Immature natural killer cell (primary cell): ENCODE results near the gene PTPRG. TPM values are rescaled to one million over a fixed set of nuclear protein-coding genes. Genes with fewer than 3 reads are reported as not detected.

Experiments used
- DNase-seq, 3 donors: peaks; one replicate each; pipeline ENCODE4 v3.0.0; 2022; ENCODE audit warnings: mixed read lengths in 1 of 3
- H3K27ac Mint-ChIP-seq, 6 donors: one replicate each; pipeline ENCODE4 v1.8.0; 2020; ENCODE audit warnings: mixed read lengths in 6 of 6, mild to moderate bottlenecking in 5 of 6, inconsistent platforms in 4 of 6, moderate library complexity in 3 of 6
- H3K27me3 Mint-ChIP-seq, 3 donors: one replicate each; pipeline ENCODE4 v1.8.0; 2020 to 2021; ENCODE audit warnings: low read depth in 3 of 3, mild to moderate bottlenecking in 3 of 3, mixed read lengths in 3 of 3, moderate library complexity in 3 of 3, inconsistent platforms in 1 of 3
- H3K36me3 Mint-ChIP-seq, 3 donors: one replicate each; pipeline ENCODE4 v1.8.0; 2020; ENCODE audit warnings: mixed read lengths in 3 of 3, inconsistent platforms in 2 of 3, mild to moderate bottlenecking in 2 of 3
- H3K4me1 Mint-ChIP-seq, 2 donors: one replicate each; pipeline ENCODE4 v1.8.0; 2020; ENCODE audit warnings: inconsistent platforms in 2 of 2, mild to moderate bottlenecking in 2 of 2, mixed read lengths in 2 of 2, moderate library complexity in 1 of 2
- H3K4me3 Mint-ChIP-seq, 5 donors: one replicate each; pipeline ENCODE4 v1.8.0; 2020; ENCODE audit warnings: mild to moderate bottlenecking in 5 of 5, mixed read lengths in 5 of 5, inconsistent platforms in 3 of 5, moderate library complexity in 3 of 5
- H3K9me3 Mint-ChIP-seq, 6 donors: one replicate each; pipeline ENCODE4 v1.8.0; 2020; ENCODE audit warnings: mild to moderate bottlenecking in 6 of 6, mixed read lengths in 6 of 6, inconsistent platforms in 4 of 6, moderate library complexity in 3 of 6
- polyA plus RNA-seq, 3 donors: library from polyadenylated mRNA; unstranded; fragments of 300-500 nt; fragmentation: Illumina TruSeq; gene quantifications; one replicate each; pipeline ENCODE4 v1.2.3, GENCODE V29; 2021

Gene PTPRG
- polyA plus RNA-seq, 3 donors from 2014 or later = 0.13 TPM; not detected in 2

DNA sequence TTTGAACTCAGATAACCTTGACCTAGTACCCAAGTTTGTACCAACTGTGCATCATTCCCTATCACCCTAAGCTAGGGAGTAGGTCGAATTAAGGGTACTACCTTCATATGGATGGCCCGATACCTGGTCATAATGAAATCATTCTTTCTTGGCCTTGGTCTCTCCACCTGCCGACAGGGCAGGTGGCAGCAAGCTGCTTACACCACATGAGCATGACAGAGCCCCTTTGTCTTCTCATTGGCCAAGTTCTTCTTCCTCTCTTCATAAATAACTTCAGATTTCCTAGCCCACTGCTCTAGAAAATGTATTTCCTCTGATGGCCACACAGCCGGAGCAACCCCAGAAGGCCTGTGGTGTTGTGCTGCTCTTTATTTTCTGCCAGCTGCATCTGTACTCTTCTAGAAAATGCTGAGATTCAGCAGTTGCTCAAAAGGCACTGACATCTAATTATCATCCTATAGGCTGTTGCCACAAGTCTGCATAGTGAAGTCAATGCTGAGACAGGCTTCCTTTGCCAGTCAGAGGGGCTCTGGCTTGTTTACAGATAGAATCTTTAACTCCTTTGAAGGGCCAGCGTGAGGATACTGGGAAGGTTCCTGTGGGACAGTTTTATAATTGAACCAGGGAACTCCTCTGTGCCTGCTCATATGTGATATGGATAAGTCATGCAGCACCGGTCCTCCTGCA lies 304.2 kb downstream of the PTPRG start:
- H3K4me3 Mint-ChIP-seq = no peak overlapping the region
- no peaks in the 10 kb centered on the region for H3K4me1 Mint-ChIP-seq

DNA sequence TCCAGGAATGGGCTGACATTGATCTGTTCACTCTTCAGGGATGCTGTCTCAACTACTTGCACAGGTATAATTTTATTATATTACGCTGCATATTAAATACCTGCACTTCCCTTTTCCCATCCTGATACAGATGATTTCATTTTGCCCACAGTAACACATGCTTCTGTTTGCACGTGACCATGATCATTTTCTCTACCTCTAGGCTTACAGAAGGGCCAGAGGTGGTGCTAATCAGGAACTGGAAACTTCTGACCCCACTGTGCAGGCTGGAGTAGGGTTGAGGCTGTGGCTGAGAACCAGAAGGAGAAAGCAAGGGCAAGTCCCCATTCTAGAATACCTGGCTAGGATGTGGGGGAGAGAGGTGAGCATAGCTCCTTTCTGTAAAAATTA lies 304.8 kb downstream of the PTPRG start:
- Mint-ChIP-seq H3K4me1 (no peaks in the 10 kb centered on the region), H3K9me3 (peaks cover 0 to 3% (median 0%) of the 10 kb centered on the region in 6 donors), H3K27ac (no peak overlapping the region), H3K36me3 (no peaks in the 10 kb centered on the region), H3K27me3 (peaks cover 0 to 2% (median 0%) of the 10 kb centered on the region in 3 donors), H3K4me3 (no peak overlapping the region)
- DNase-seq = no peak

More for the DNA sequence above, 304.2 kb downstream of the PTPRG start:
- Mint-ChIP-seq H3K9me3 (peaks cover 0 to 3% (median 0%) of the 10 kb centered on the region in 6 donors), H3K36me3 (no peaks in the 10 kb centered on the region), H3K27ac (no peak overlapping the region), H3K27me3 (peaks cover 0 to 2% (median 0%) of the 10 kb centered on the region in 3 donors)
- no peak for DNase-seq

DNA sequence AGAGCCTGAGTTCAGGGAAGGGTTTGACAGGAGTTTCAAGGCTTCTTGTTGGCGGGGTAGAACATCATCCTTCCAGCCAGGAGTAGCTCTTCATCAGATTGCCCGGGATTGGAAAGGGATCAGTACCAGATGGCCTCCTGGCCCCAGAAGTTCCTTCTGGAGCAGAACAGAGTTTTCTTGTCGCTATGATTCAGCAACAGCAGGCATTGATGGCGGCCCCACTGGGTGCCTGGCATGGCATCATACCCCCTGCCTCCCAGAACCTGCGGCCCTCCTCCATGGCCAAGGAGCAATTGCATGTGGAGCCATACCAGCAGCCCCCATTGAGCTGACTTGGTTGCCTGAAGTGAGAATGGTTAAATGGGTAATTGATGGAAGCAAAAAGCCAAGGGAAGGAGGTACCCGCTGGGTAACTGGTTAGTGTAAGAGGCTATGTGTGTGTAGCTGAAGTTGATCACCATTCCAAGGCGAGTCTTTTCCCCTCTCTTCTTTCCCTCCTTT lies 305.6 kb downstream of the PTPRG start:
- H3K36me3 Mint-ChIP-seq = no peaks in the 10 kb centered on the region
- no peak overlapping the region for H3K4me3 Mint-ChIP-seq
- no peaks in the 10 kb centered on the region for H3K4me1 Mint-ChIP-seq
- peaks cover 0 to 2% (median 0%) of the 10 kb centered on the region in 3 donors for H3K27me3 Mint-ChIP-seq
- DNase-seq = no peak
- no peak overlapping the region for H3K27ac Mint-ChIP-seq
- H3K9me3 Mint-ChIP-seq = peaks cover 0 to 3% (median under 1%) of the 10 kb centered on the region in 6 donors

DNA sequence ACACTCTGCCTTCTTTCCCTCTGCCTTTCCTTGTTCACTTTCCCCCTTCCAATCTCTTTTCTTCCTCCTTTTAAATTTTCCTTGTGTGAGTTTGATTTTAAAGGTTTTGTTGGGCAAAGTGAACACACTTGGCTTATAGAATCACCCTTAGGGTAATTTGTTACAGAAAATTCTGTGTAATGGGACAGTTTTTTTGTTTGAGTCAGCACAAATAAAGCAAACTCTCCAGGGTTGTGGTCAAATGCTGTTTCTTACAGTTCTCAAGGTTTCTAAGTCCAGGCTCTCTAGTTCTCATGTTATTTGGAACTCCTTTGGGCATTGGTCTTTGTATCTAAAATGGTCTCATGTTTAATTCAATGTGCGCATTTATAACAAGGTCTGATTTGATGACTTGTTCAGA lies 307.1 kb downstream of the PTPRG start:
- Mint-ChIP-seq H3K9me3 (peaks cover 0 to 5% (median 2%) of the 10 kb centered on the region in 6 donors), H3K4me3 (no peak overlapping the region), H3K27ac (no peak overlapping the region), H3K4me1 (no peaks in the 10 kb centered on the region), H3K36me3 (no peaks in the 10 kb centered on the region), H3K27me3 (peaks cover 0 to 2% (median 0%) of the 10 kb centered on the region in 3 donors)
- no peak for DNase-seq

DNA sequence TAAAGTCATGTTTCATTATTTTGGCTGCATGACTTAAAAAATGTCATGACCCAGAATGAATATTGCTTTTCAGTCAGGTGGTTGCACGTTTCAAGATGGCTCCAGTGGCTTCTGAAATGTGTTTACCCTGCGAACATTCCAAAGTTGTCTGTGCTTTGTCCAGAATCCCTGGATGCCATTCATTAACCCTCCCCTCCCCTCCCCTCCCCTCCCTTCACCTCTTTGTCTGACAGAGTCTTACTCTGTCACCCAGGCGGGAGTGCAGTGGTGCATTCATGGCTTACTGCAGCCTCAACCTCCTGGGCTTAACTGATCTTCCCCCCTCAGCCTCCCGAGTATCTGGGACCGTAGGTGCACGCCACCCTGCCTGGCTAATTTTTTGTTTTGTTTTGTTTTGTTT lies 308.0 kb downstream of the PTPRG start:
- peaks cover 0 to 5% (median 2%) of the 10 kb centered on the region in 6 donors for H3K9me3 Mint-ChIP-seq
- H3K4me3 Mint-ChIP-seq = no peak overlapping the region
- no peaks in the 10 kb centered on the region for H3K36me3 Mint-ChIP-seq

DNA sequence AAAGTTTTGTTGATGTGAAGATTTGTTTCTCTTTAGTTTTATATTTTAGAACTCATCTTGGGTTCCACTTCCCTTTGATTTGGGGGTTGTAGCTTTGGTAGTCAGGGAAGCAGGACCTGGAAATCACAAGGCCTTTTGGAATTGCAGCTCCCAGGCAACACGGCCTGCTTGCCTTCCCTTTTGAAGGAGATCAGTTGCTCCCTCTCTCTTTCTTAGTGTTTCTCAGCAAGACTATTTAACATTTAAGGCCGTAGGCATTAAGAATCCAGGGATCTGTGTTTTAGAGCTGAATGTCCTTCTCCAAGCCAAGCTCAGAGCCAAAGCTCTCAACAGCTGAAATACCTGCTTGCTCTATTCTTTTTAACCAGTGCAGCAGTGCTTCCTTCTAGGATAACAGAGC lies 310.3 kb downstream of the PTPRG start:
- Mint-ChIP-seq H3K27ac (no peak overlapping the region), H3K36me3 (no peaks in the 10 kb centered on the region), H3K27me3 (peaks cover 0 to 2% (median 2%) of the 10 kb centered on the region in 3 donors), H3K4me3 (no peak overlapping the region), H3K9me3 (peaks cover 0 to 5% (median 2%) of the 10 kb centered on the region in 6 donors), H3K4me1 (no peaks in the 10 kb centered on the region)
- DNase-seq = no peak

More for the DNA sequence above, 308.0 kb downstream of the PTPRG start:
- Mint-ChIP-seq H3K27ac (no peak overlapping the region), H3K27me3 (peaks cover 0 to 2% (median 0%) of the 10 kb centered on the region in 3 donors), H3K4me1 (no peaks in the 10 kb centered on the region)
- no peak for DNase-seq

DNA sequence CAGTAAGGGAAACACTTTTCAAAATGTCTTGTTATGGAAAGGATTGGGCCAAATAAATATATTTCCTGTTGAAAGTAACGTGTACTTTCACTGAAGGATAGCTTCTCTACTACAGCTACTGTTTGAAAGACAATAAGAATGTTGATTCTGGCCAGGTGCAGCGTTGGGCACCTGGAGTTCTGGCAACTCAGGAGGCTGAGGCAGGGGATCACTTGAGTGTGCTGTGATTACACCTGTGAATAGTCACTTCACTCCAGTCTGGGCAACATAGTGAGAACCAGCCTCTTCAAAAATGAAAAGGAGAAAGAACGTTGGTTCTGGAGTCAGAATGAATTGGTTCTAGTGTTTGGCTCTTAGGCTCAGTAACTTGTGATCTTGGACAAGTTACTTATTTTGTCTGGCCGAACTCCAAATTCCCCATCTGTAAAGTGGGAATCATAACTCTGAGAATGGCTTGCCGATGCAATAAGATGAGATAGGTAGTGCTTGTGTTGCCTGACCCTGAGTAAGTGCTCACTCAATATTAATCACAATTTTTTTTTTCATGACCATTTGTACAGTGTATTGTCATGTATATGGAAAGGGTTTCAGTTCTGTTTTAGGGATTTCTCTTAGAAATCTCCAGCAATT lies 310.8 kb downstream of the PTPRG start:
- peaks cover 0 to 2% (median 2%) of the 10 kb centered on the region in 3 donors for H3K27me3 Mint-ChIP-seq
- H3K4me3 Mint-ChIP-seq = no peak overlapping the region
- no peak overlapping the region for H3K27ac Mint-ChIP-seq
- peaks cover 0 to 5% (median 2%) of the 10 kb centered on the region in 6 donors for H3K9me3 Mint-ChIP-seq
- no peak for DNase-seq
- peaks cover 0 to 3% of the 10 kb centered on the region in 2 donors for H3K4me1 Mint-ChIP-seq
- H3K36me3 Mint-ChIP-seq = no peaks in the 10 kb centered on the region

DNA sequence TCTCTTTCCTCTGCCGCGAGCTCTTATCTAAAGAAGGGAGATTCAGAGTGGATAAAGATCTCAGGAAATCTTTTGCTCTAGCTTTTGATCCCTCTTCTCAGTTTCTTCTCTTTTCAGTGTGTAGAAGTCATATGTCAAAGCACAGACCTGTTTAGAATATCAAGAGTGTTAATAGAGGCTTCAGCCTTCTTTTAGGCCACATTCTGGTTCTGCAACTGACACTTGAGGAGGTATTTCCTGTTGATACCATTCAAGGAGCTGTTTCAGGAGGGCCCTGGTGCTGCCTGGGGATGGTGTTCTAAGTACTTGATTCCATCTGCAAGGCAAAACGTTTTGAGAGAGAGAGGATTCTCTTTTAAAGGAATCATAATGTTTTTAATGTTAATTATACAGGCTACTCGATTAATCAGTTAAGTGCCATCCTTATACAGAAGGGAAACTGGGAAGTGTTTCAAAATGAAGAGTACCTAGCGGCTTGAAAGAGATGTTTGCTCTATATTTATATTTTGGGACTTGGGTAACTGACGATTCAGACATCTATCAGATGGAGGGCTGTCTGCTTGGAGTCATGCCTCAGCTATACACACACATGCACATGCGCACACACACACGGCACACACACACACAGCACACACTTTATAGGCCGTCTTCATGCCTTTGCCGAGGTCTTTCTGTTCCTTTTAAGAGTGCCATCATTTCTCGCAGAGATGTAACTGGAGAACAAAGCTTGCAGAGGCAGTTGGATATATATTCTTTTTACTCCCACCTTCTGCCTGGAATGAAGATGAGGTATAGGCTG lies 313.9 kb downstream of the PTPRG start:
- no peak overlapping the region for H3K27ac Mint-ChIP-seq
- H3K4me3 Mint-ChIP-seq = no peak overlapping the region
- peaks cover 0 to 5% (median 0%) of the 10 kb centered on the region in 6 donors for H3K9me3 Mint-ChIP-seq
- no peak for DNase-seq
- H3K27me3 Mint-ChIP-seq = peaks cover 0 to 4% (median 0%) of the 10 kb centered on the region in 3 donors
- H3K36me3 Mint-ChIP-seq = no peaks in the 10 kb centered on the region
- peaks cover 0 to 8% of the 10 kb centered on the region in 2 donors for H3K4me1 Mint-ChIP-seq

DNA sequence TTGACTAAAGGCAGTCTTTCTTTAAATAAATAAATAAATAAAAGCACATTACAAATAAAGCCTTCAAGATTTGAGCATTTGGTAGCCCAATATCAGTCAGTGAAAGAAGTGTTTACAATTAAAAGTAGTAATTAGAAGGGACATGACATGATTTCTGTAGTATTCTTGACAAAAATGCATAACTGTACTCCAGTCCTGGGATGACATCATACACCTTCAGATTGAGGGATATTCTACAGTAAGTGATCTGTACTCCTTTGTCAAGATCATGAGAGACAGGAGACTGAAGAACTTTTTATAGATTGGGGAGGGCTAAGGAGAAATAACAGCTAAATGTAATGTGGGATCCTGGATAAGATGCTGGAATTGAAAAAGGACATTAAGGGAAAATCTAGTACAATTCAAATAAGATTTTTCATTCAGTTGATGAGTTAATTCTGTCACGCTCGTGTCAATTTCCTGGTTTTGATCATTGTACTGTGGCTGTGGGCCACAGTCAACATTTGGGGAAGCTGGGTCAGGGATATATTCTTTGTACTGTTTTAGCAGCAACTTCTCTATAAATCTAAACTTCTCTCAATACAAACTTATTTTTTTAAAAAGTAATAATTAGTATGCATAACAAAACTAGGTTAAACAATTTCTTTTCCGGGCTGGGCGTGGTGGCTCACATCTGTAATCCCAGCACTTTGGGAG lies 314.8 kb downstream of the PTPRG start:
- DNase-seq = no peak
- Mint-ChIP-seq H3K4me3 (no peak overlapping the region), H3K4me1 (peaks cover 0 to 8% of the 10 kb centered on the region in 2 donors)

DNA sequence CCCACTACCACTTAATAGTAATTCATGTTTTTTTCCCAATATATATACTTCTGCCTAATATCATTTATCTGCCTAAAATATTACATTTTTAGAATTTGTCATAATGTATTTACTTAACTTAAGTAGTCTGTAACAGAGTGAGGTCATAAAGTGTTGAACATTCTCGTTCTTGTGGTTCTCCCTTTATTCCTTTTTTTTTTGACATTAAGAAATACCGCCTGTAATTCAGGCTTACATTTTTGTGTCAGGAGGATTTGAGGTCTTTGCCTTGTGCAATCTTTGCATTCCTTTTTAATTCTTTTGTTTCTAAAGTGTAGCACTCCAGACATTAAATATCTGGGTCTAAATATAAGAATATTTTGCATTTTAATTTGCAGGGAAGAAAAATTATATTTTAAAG lies 315.4 kb downstream of the PTPRG start:
- Mint-ChIP-seq H3K27me3 (peaks cover 0 to 4% (median 0%) of the 10 kb centered on the region in 3 donors), H3K4me3 (no peak overlapping the region), H3K4me1 (peaks cover 0 to 8% of the 10 kb centered on the region in 2 donors), H3K27ac (no peak overlapping the region), H3K36me3 (no peaks in the 10 kb centered on the region), H3K9me3 (peaks cover 0 to 5% (median 0%) of the 10 kb centered on the region in 6 donors)
- DNase-seq = no peak

More for the DNA sequence above, 314.8 kb downstream of the PTPRG start:
- Mint-ChIP-seq H3K36me3 (no peaks in the 10 kb centered on the region), H3K27ac (no peak overlapping the region), H3K9me3 (peaks cover 0 to 5% (median 0%) of the 10 kb centered on the region in 6 donors), H3K27me3 (peaks cover 0 to 4% (median 0%) of the 10 kb centered on the region in 3 donors)

DNA sequence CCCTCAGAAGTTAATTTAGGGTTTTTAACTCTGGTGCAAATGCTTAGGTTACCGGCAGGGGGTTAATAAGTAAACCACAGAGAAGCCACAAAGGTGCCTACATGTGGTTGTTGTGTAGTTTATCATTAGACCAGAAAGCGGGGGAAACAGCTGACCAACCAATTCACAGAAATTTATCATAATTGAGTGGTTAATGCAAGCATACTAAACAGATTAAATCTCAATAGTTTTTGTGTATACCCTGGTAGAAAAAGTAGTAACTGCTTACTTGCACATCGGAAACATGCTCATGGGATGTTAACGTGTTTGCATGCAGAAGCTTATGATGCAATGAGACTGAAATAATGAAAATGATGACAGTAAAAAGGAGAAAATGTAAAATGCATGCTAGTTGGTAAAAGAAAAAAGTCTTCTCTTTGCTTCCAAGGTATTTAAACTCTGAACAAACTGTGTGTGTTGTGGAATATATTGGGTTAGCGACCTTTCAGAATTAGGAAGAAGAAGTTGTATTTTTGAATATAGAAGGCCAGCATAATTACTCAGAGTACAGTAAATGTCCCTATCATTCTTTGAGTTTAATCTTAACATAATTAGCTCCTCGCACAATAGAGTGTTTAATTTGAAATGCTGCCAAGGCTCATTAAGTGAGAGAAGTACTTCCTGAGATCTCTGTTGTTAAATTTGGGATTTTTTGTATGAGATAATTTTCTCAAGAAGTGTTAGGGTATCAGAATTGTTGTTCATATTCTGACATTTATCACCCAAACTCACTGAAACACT lies 316.2 kb downstream of the PTPRG start:
- H3K9me3 Mint-ChIP-seq = no peaks in the 10 kb centered on the region

DNA sequence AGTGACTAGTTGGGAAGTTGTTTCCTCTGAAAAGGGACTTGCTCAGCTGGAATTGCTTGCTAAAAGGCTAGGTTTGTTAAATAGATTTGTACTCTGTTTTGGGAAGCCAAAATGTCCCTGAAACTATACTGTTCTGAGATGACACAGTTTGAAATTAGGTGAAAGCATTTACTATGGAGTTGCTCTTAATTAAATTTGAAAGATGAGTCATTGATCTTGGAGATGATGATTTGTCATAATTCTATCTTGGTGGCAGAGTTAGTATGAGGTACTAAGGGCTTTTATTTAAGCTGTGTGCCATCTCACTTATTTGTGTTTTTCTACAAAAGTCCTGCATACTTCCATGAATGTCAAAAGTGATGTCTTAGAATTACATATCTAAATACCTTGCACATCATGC lies 320.9 kb downstream of the PTPRG start:
- H3K27ac Mint-ChIP-seq = no peak overlapping the region
- no peak for DNase-seq
- peaks cover 0 to 3% (median 2%) of the 10 kb centered on the region in 3 donors for H3K27me3 Mint-ChIP-seq
- peaks cover 0 to 4% of the 10 kb centered on the region in 2 donors for H3K4me1 Mint-ChIP-seq
- H3K36me3 Mint-ChIP-seq = no peaks in the 10 kb centered on the region
- peaks cover 0 to 5% (median 0%) of the 10 kb centered on the region in 6 donors for H3K9me3 Mint-ChIP-seq
- H3K4me3 Mint-ChIP-seq = no peak overlapping the region

More for the DNA sequence above, 316.2 kb downstream of the PTPRG start:
- peaks cover 0 to 8% of the 10 kb centered on the region in 2 donors for H3K4me1 Mint-ChIP-seq
- H3K27me3 Mint-ChIP-seq = peaks cover 0 to 4% (median 0%) of the 10 kb centered on the region in 3 donors
- DNase-seq = no peak
- no peak overlapping the region for H3K27ac Mint-ChIP-seq
- H3K4me3 Mint-ChIP-seq = no peak overlapping the region
- no peaks in the 10 kb centered on the region for H3K36me3 Mint-ChIP-seq
